H9 (cell line): ENCODE data around the gene SDK1. TPM values are rescaled to one million over a fixed set of nuclear protein-coding genes. Genes with fewer than 3 reads are reported as not detected.

ENCODE experiments used
- DNase-seq: peaks from one replicate; pipeline ENCODE4 v3.0.0-alpha.2; 2017
- H2AFZ ChIP-seq: one replicate; pipeline ENCODE4 v1.6.1; 2013; ENCODE audit warnings: mild to moderate bottlenecking, low read length, control low read depth, moderate library complexity
- H2AK5ac ChIP-seq: 2 replicates; pipeline ENCODE4 v1.6.1; 2013; ENCODE audit warnings: low read length, control low read depth, mixed read lengths; ENCODE audit not compliant: insufficient read length
- H2BK120ac ChIP-seq: one replicate; pipeline ENCODE4 v1.6.1; 2013; ENCODE audit warnings: low read depth, mild to moderate bottlenecking, low read length, control low read depth, inconsistent platforms; ENCODE audit not compliant: poor library complexity, severe bottlenecking
- H2BK12ac ChIP-seq: 2 replicates; pipeline ENCODE4 v1.6.1; 2013; ENCODE audit warnings: low read length, control low read depth, mixed read lengths, low read depth; ENCODE audit not compliant: insufficient read length
- H2BK15ac ChIP-seq: 2 replicates; pipeline ENCODE4 v1.6.1; 2013; ENCODE audit warnings: low read depth, low read length, control low read depth
- H2BK20ac ChIP-seq: one replicate; pipeline ENCODE4 v1.6.1; 2013; ENCODE audit warnings: low read depth, mild to moderate bottlenecking, low read length, control low read depth, inconsistent platforms; ENCODE audit not compliant: poor library complexity, severe bottlenecking
- H2BK5ac ChIP-seq: 2 replicates; pipeline ENCODE4 v1.6.1; 2013; ENCODE audit warnings: low read length, control low read depth, mixed read lengths; ENCODE audit not compliant: insufficient read length
- H3K14ac ChIP-seq: 2 replicates; pipeline ENCODE4 v1.6.1; 2013; ENCODE audit warnings: low read length, control low read depth; ENCODE audit not compliant: insufficient read depth
- H3K18ac ChIP-seq: 2 replicates; pipeline ENCODE4 v1.6.1; 2013; ENCODE audit warnings: low read depth, mild to moderate bottlenecking, mixed read lengths, low read length, control low read depth; ENCODE audit not compliant: insufficient read length
- H3K23ac ChIP-seq: 2 replicates; pipeline ENCODE4 v1.6.1; 2013; ENCODE audit warnings: low read length, control low read depth, mixed read lengths, low read depth; ENCODE audit not compliant: insufficient read length
- H3K23me2 ChIP-seq: 2 replicates; pipeline ENCODE4 v1.6.1; 2013; ENCODE audit warnings: low read depth, mild to moderate bottlenecking, mixed read lengths, low read length, control low read depth; ENCODE audit not compliant: insufficient read length, poor library complexity, severe bottlenecking
- H3K27ac ChIP-seq: 2 replicates; pipeline ENCODE4 v1.5.1; 2013; ENCODE audit warnings: low read length, control low read depth, mixed read lengths, low read depth; ENCODE audit not compliant: insufficient read length
- H3K27me3 ChIP-seq: 2 replicates; pipeline ENCODE4 v1.6.1; 2013; ENCODE audit warnings: low read length, control low read depth, inconsistent platforms; ENCODE audit not compliant: insufficient read depth
- H3K4ac ChIP-seq: 2 replicates; pipeline ENCODE4 v1.6.1; 2013; ENCODE audit warnings: low read depth, mild to moderate bottlenecking, control low read depth, inconsistent platforms, low read length, moderate library complexity
- H3K4me1 ChIP-seq: 2 replicates; pipeline ENCODE4 v1.6.1; 2013; ENCODE audit warnings: low read length, control low read depth, inconsistent platforms; ENCODE audit not compliant: insufficient read depth
- H3K4me2 ChIP-seq: 2 replicates; pipeline ENCODE4 v1.6.1; 2013; ENCODE audit warnings: low read length, control low read depth, mixed read lengths; ENCODE audit not compliant: insufficient read length, insufficient read depth
- H3K56ac ChIP-seq: 2 replicates; pipeline ENCODE4 v1.6.1; 2013; ENCODE audit warnings: low read depth, mild to moderate bottlenecking, mixed read lengths, low read length, control low read depth; ENCODE audit not compliant: insufficient read length
- H3K79me1 ChIP-seq: 2 replicates; pipeline ENCODE4 v1.6.1; 2013; ENCODE audit warnings: low read depth, mild to moderate bottlenecking, moderate library complexity, low read length, control low read depth, inconsistent platforms; ENCODE audit not compliant: insufficient read depth, poor library complexity, severe bottlenecking
- H3K79me2 ChIP-seq: 2 replicates; pipeline ENCODE4 v1.6.1; 2013; ENCODE audit warnings: low read length, control low read depth, inconsistent platforms; ENCODE audit not compliant: insufficient read depth
- H3K9ac ChIP-seq: 2 replicates; pipeline ENCODE4 v1.6.1; 2013; ENCODE audit warnings: low read length, control low read depth, mixed read lengths; ENCODE audit not compliant: insufficient read length; ENCODE audit errors: extremely low read depth
- H3K9me3 ChIP-seq: one replicate; pipeline ENCODE4 v1.6.1; 2013; ENCODE audit warnings: low read depth, low read length, inconsistent platforms; ENCODE audit not compliant: control insufficient read depth
- H3T11ph ChIP-seq: one replicate; pipeline ENCODE4 v1.6.1; 2013; ENCODE audit warnings: mild to moderate bottlenecking, low read length, control low read depth, inconsistent platforms
- H4K20me1 ChIP-seq: one replicate; pipeline ENCODE4 v1.6.1; 2013; ENCODE audit not compliant: control insufficient read depth, insufficient read length, insufficient read depth
- H4K5ac ChIP-seq: 2 replicates; pipeline ENCODE4 v1.6.1; 2013; ENCODE audit warnings: low read depth, mild to moderate bottlenecking, mixed read lengths, low read length, control low read depth; ENCODE audit not compliant: insufficient read length
- H4K8ac ChIP-seq: replicated peaks from 2 replicates; pipeline ENCODE4 v1.6.1; 2013; ENCODE audit warnings: low read length, control low read depth, mixed read lengths, low read depth; ENCODE audit not compliant: insufficient read length
- H4K91ac ChIP-seq: 2 replicates; pipeline ENCODE4 v1.6.1; 2013; ENCODE audit warnings: low read depth, mild to moderate bottlenecking, moderate library complexity, mixed read lengths, low read length, control low read depth; ENCODE audit not compliant: insufficient read length
- H3K27ac Mint-ChIP-seq, 3 experiments: 2 replicates in 2 of 3; 3 replicates in 1 of 3; pipeline ENCODE4 v1.8.0; 2020 to 2021; ENCODE audit warnings: mixed read lengths in 3 of 3, mild to moderate bottlenecking in 1 of 3, moderate library complexity in 1 of 3
- H3K27me3 Mint-ChIP-seq: 2 replicates; pipeline ENCODE4 v1.8.0; 2021; ENCODE audit warnings: low read depth, mild to moderate bottlenecking, moderate library complexity, mixed read lengths
- H3K36me3 Mint-ChIP-seq, 3 experiments: 2 replicates in 2 of 3; 3 replicates in 1 of 3; pipeline ENCODE4 v1.8.0; 2020 to 2021; ENCODE audit warnings: low read depth in 3 of 3, mixed read lengths in 3 of 3; ENCODE audit not compliant: insufficient read depth in 1 of 3
- H3K4me1 Mint-ChIP-seq, 2 experiments: 2 replicates each; pipeline ENCODE4 v1.8.0; 2020; ENCODE audit warnings: mixed read lengths in 2 of 2
- H3K4me3 Mint-ChIP-seq, 2 experiments: 2 replicates in 1 of 2; 3 replicates in 1 of 2; pipeline ENCODE4 v1.8.0; 2020 to 2021; ENCODE audit warnings: mild to moderate bottlenecking in 2 of 2, mixed read lengths in 2 of 2, moderate library complexity in 1 of 2
- H3K9me3 Mint-ChIP-seq, 2 experiments: 2 replicates in 1 of 2; 3 replicates in 1 of 2; pipeline ENCODE4 v1.8.0; 2020; ENCODE audit warnings: mild to moderate bottlenecking in 2 of 2, mixed read lengths in 2 of 2, moderate library complexity in 1 of 2
- CTCF ChIP-seq: fragments of 200-600 bp; sonication (generic); conservative IDR thresholded peaks from 3 replicates; pipeline ENCODE4 v1.8.0; 2021; ENCODE audit warnings: antibody characterized with exemption, mild to moderate bottlenecking
- WGBS: extraction: QIAGEN DNeasy Blood & Tissue Kit; methylation state at CpG from one replicate; pipeline ENCODE4 v1.1.7; 2013; ENCODE audit warnings: missing lambda C conversion rate, low lambda C conversion rate, mixed read lengths; ENCODE audit not compliant: insufficient read length; ENCODE audit errors: extremely low coverage; 5-methylcytosine and 5-hydroxymethylcytosine counted together
- total RNA-seq: library from RNA; stranded (reverse); gene quantifications from 2 replicates; pipeline ENCODE4 v1.2.1, GENCODE V29; 2021

Gene SDK1
- total RNA-seq, 1 experiment from 2014 or later, result 8.7 TPM

- no peaks in the 10 kb centered on the region; the same call in 1 of the 2 replicates for H3K4me1 ChIP-seq
- H2BK12ac ChIP-seq, result no peak overlapping the region
- H3K27ac ChIP-seq, result no peak overlapping the region
- no peak overlapping the region for H4K8ac ChIP-seq
- no peak overlapping the region for H2AK5ac ChIP-seq
- no peak overlapping the region for H2BK5ac ChIP-seq
- no peak overlapping the region for H3K4me3 Mint-ChIP-seq
- H2BK15ac ChIP-seq, result no peak overlapping the region
- H3K27me3 ChIP-seq, result no peaks in the 10 kb centered on the region
- no peak overlapping the region for H3K18ac ChIP-seq
- H3K79me2 ChIP-seq, result no peaks in the 10 kb centered on the region
- peaks cover 4 to 7% of the 10 kb centered on the region in 2 experiments; a peak in 2 of 4 replicates for H3K4me1 Mint-ChIP-seq
- H3K36me3 Mint-ChIP-seq, result no peaks in the 10 kb centered on the region
- DNase-seq, result no peak
- TF ChIP-seq CTCF, result no peak
- no peak overlapping the region for H2AFZ ChIP-seq
- H3K23me2 ChIP-seq, result no peaks in the 10 kb centered on the region
- no peak overlapping the region for H2BK120ac ChIP-seq
- no peak overlapping the region for H3K27ac Mint-ChIP-seq
- H4K91ac ChIP-seq, result no peak overlapping the region
- H3K4me2 ChIP-seq, result no peak overlapping the region
- no peak overlapping the region for H3K4ac ChIP-seq
- no peaks in the 10 kb centered on the region for H3K9me3 Mint-ChIP-seq
- WGBS, result no CpG with 5 or more reads among the region's 9 CpGs
- no peak overlapping the region for H3K23ac ChIP-seq
- no peaks in the 10 kb centered on the region for H3K9me3 ChIP-seq
- H3K56ac ChIP-seq, result no peak overlapping the region
- no peak overlapping the region for H3T11ph ChIP-seq
- H3K27me3 Mint-ChIP-seq, result no peaks in the 10 kb centered on the region
- H3K14ac ChIP-seq, result no peak overlapping the region
- no peak overlapping the region for H4K5ac ChIP-seq
- H4K20me1 ChIP-seq, result no peaks in the 10 kb centered on the region
- no peak overlapping the region for H3K9ac ChIP-seq
- H2BK20ac ChIP-seq, result no peak overlapping the region
- no peaks in the 10 kb centered on the region for H3K79me1 ChIP-seq
Measured at GRCh38 chr7:3791327-3791726, 490.3 kb downstream of the SDK1 start.
